OCI-LY3 (cell line): Measurements from ENCODE around the gene ZC3H18.

Source experiments
- H2AFZ ChIP-seq: fragments of 200-600, 300-600 bp; shearing (Covaris generic); 2 replicates; pipeline ENCODE4 v1.6.0; 2014; ENCODE audit warnings: antibody characterized with exemption, low read depth, low read length
- H3K27ac ChIP-seq: fragments of 200-600, 300-600 bp; sonication (generic); 2 replicates; pipeline ENCODE4 v1.5.1; 2014; ENCODE audit warnings: mild to moderate bottlenecking, low read length, moderate library complexity, mixed read lengths
- H3K27me3 ChIP-seq: fragments of 200-600, 300-600 bp; sonication (generic); 2 replicates; pipeline ENCODE4 v1.6.1; 2014; ENCODE audit warnings: low read depth, low read length, mixed read lengths
- H3K36me3 ChIP-seq: fragments of 200-600, 300-600 bp; sonication (generic); replicated peaks from 2 replicates; pipeline ENCODE3; 2014; ENCODE audit warnings: low read depth, low read length, mixed read lengths
- H3K4me1 ChIP-seq: fragments of 300-600, 200-600 bp; sonication (generic); 2 replicates; pipeline ENCODE4 v1.6.1; 2014; ENCODE audit warnings: low read length, mixed read lengths
- H3K4me2 ChIP-seq: fragments of 200-600, 300-600 bp; sonication (generic); 2 replicates; pipeline ENCODE4 v1.6.1; 2014; ENCODE audit warnings: low read length, mixed read lengths
- H3K4me3 ChIP-seq: fragments of 300-600, 200-600 bp; sonication (generic); 2 replicates; pipeline ENCODE4 v1.5.1; 2014; ENCODE audit warnings: antibody characterized with exemption, mild to moderate bottlenecking, low read length, moderate library complexity
- H3K79me2 ChIP-seq: fragments of 300-600, 200-600 bp; shearing (Covaris generic); 2 replicates; pipeline ENCODE4 v1.6.1; 2014; ENCODE audit warnings: mild to moderate bottlenecking, low read length, mixed read lengths
- H3K9ac ChIP-seq: fragments of 300-600, 200-600 bp; shearing (Covaris generic); 2 replicates; pipeline ENCODE4 v1.6.0; 2014; ENCODE audit warnings: mild to moderate bottlenecking, low read length, moderate library complexity
- H3K9me3 ChIP-seq: fragments of 200-600, 300-600 bp; shearing (Covaris generic); 2 replicates; pipeline ENCODE4 v1.6.1; 2014; ENCODE audit warnings: low read length, mixed read lengths; ENCODE audit not compliant: insufficient read depth
- H4K20me1 ChIP-seq: fragments of 200-600, 300-600 bp; sonication (generic); 2 replicates; pipeline ENCODE4 v1.6.1; 2016; ENCODE audit warnings: low read length, mixed read lengths; ENCODE audit not compliant: insufficient read depth
- CTCF ChIP-seq: fragments of 200-600, 300-600 bp; sonication (generic); IDR thresholded peaks from 2 replicates; pipeline ENCODE4 v1.5.1; 2014; ENCODE audit warnings: antibody characterized with exemption, low read length, low read depth
- EZH2phosphoT487 ChIP-seq: fragments of 200-600 bp; shearing (Covaris generic); IDR thresholded peaks from 2 replicates; pipeline ENCODE4 v1.6.1; 2018; ENCODE audit warnings: antibody characterized with exemption, mixed run types, low read depth

Gene ZC3H18

GRCh38 chr16:88576307-88576706 lies 6.1 kb downstream of the ZC3H18 start:
- Histone ChIP-seq H3K4me3 (no peak overlapping the region), H3K4me1 (peaks cover 6% of the 10 kb centered on the region), H3K79me2 (peaks cover 98% of the 10 kb centered on the region), H3K4me2 (no peak overlapping the region), H4K20me1 (peaks cover 30% of the 10 kb centered on the region), H3K27me3 (no peaks in the 10 kb centered on the region), H3K9me3 (no peaks in the 10 kb centered on the region), H2AFZ (no peak overlapping the region), H3K27ac (no peak overlapping the region), H3K9ac (no peak overlapping the region), H3K36me3 (peaks cover 40% of the 10 kb centered on the region)
- TF ChIP-seq EZH2phosphoT487 (no peak), CTCF (no peak)

- Histone ChIP-seq H2AFZ (no peak overlapping the region), H3K27me3 (no peaks in the 10 kb centered on the region), H3K9ac (no peak overlapping the region), H3K9me3 (no peaks in the 10 kb centered on the region), H3K4me2 (no peak overlapping the region), H4K20me1 (peaks cover 32% of the 10 kb centered on the region), H3K27ac (no peak overlapping the region), H3K4me3 (no peak overlapping the region), H3K36me3 (peaks cover 43% of the 10 kb centered on the region), H3K79me2 (peaks cover 96% of the 10 kb centered on the region), H3K4me1 (no peaks in the 10 kb centered on the region)
- TF ChIP-seq CTCF: no peak
- no peak for TF ChIP-seq EZH2phosphoT487
These were observed 7.0 kb downstream of the ZC3H18 start for GRCh38 chr16:88577166-88577565.

GRCh38 chr16:88578446-88579313 lies 8.5 kb downstream of the ZC3H18 start:
- Histone ChIP-seq H3K27ac (no peak overlapping the region), H4K20me1 (peaks cover 36% of the 10 kb centered on the region), H3K36me3 (peaks cover 48% of the 10 kb centered on the region), H3K27me3 (no peaks in the 10 kb centered on the region), H3K4me3 (no peak overlapping the region), H3K4me1 (no peaks in the 10 kb centered on the region), H2AFZ (no peak overlapping the region), H3K4me2 (no peak overlapping the region), H3K79me2 (peaks cover 96% of the 10 kb centered on the region), H3K9ac (no peak overlapping the region), H3K9me3 (no peaks in the 10 kb centered on the region)
- no peak for TF ChIP-seq EZH2phosphoT487
- TF ChIP-seq CTCF: no peak

GRCh38 chr16:88580371-88580770 lies 10.2 kb downstream of the ZC3H18 start:
- Histone ChIP-seq H3K36me3 (peaks cover 46% of the 10 kb centered on the region), H3K79me2 (peaks cover 98% of the 10 kb centered on the region), H4K20me1 (peaks cover 42% of the 10 kb centered on the region)

More at GRCh38 chr16:88580371-88580770, 10.2 kb downstream of the ZC3H18 start:
- Histone ChIP-seq H3K9ac (no peak overlapping the region), H3K4me3 (no peak overlapping the region), H3K9me3 (no peaks in the 10 kb centered on the region), H2AFZ (no peak overlapping the region), H3K4me1 (no peaks in the 10 kb centered on the region), H3K4me2 (no peak overlapping the region), H3K27me3 (no peaks in the 10 kb centered on the region), H3K27ac (no peak overlapping the region)
- TF ChIP-seq EZH2phosphoT487 (no peak), CTCF (no peak)
